Activated naive CD8-positive, alpha-beta T cell treated with anti-CD3 and anti-CD28 coated beads, Interleukin-2, amount 10 ng/mL, durations not matched to agents 7 days and 5 days (primary cell): ENCODE results near the gene MEGF9. TPM values are rescaled to one million over a fixed set of nuclear protein-coding genes. Genes with fewer than 3 reads are reported as not detected.
"Not testable (repeated sequence)": the region's sequence is repeated elsewhere in the genome, so short reads cannot be mapped to it uniquely, and the experiment has no call there.

ENCODE experiments used
- ATAC-seq: fragments of 150-1000 bp; cut with Tn5 transposase; one replicate; pipeline ENCODE4 v1.10.0; 2021; ENCODE audit warnings: low read depth, moderate library complexity
- POLR2A ChIA-PET: fragments of 350-600 bp; sonication (Branson Sonifier 250); formaldehyde crosslinking; loops from one replicate; lab custom pipeline; 2021; ENCODE audit warnings: antibody characterized with exemption; lab: Charles Lee
- DNase-seq: peaks from one replicate; pipeline ENCODE4 v3.0.0; 2021
- H3K27ac Mint-ChIP-seq: one replicate; pipeline ENCODE4 v1.8.0; 2022; ENCODE audit warnings: mild to moderate bottlenecking, mixed read lengths
- H3K27me3 Mint-ChIP-seq: one replicate; pipeline ENCODE4 v1.8.0; 2022; ENCODE audit warnings: mild to moderate bottlenecking, moderate library complexity, mixed read lengths
- H3K36me3 Mint-ChIP-seq: one replicate; pipeline ENCODE4 v1.8.0; 2021; ENCODE audit warnings: mild to moderate bottlenecking, mixed read lengths
- H3K4me1 Mint-ChIP-seq: one replicate; pipeline ENCODE4 v1.8.0; 2021; ENCODE audit warnings: mixed read lengths
- H3K4me3 Mint-ChIP-seq: one replicate; pipeline ENCODE4 v1.8.0; 2022; ENCODE audit warnings: mild to moderate bottlenecking, moderate library complexity, mixed read lengths
- H3K9me3 Mint-ChIP-seq: one replicate; pipeline ENCODE4 v1.8.0; 2021; ENCODE audit warnings: mixed read lengths
- total RNA-seq, 2 experiments: library from RNA; stranded (reverse); gene quantifications; one replicate each; pipeline ENCODE4 v1.2.3, GENCODE V29; 2021

Gene MEGF9
- total RNA-seq, 2 experiments from 2014 or later, result 10.3 to 11.0 TPM

DNA sequence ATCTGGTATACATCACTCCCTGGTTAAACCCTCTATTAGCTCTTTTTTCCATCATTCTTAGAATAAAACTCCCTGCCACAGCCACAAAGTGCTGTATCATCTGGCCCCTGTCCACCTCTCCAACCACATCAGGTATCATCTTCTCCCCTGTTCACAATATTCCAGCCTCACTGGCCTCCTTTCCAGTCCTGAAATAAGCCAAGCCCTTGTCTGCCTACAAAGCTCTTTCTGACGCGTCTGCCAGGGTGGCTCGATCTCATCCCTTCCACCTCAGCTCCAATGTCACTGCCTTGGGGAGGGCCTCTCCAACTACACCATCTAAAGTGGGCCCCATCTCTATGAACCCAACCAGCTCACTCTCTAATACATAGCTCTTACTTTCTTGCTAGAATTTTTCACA lies 155.8 kb downstream of the MEGF9 start:
- DNase-seq (no peak), ATAC-seq (no peak)
- POLR2A ChIA-PET, result interaction anchor here (0.7 kb wide), 1 partner anchor 21 kb away, joined by 5 read pairs; no protein-coding TSS in a partner anchor
- Mint-ChIP-seq H3K4me1 (peaks cover 2% of the 10 kb centered on the region), H3K27me3 (no peaks in the 10 kb centered on the region), H3K9me3 (no peaks in the 10 kb centered on the region), H3K27ac (no peak overlapping the region), H3K36me3 (peaks cover 48% of the 10 kb centered on the region), H3K4me3 (no peak overlapping the region)

GRCh38 chr9:120557205-120557604 lies 157.1 kb downstream of the MEGF9 start:
- POLR2A ChIA-PET, result no interaction called here
- peaks cover 46% of the 10 kb centered on the region for H3K36me3 Mint-ChIP-seq
- no peak for ATAC-seq
- no peak overlapping the region for H3K27ac Mint-ChIP-seq
- DNase-seq, result no peak
- H3K9me3 Mint-ChIP-seq, result no peaks in the 10 kb centered on the region
- H3K4me3 Mint-ChIP-seq, result no peak overlapping the region
- no peaks in the 10 kb centered on the region for H3K27me3 Mint-ChIP-seq
- peaks cover 2% of the 10 kb centered on the region for H3K4me1 Mint-ChIP-seq

DNA sequence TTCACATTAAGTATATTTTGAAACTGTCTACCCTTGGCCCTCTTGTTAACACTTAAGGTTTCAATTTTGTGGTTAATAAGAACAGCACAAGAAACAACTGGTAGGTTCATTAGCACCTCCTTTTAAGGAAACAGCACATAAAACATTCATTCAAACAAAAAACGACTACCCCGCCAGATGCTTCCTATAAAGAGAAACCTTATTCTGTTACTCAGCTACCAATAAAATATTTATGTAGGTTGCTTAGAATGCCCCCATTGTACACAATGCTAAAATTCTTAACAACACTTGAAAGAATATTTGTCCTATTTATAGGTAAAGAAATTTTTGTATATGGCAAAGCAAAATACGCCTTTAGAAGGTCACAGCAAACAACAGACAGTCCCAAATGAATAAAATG lies 157.5 kb downstream of the MEGF9 start:
- POLR2A ChIA-PET, result no interaction called here
- H3K9me3 Mint-ChIP-seq, result no peaks in the 10 kb centered on the region
- DNase-seq (no peak), ATAC-seq (no peak)
- peaks cover 2% of the 10 kb centered on the region for H3K4me1 Mint-ChIP-seq
- H3K36me3 Mint-ChIP-seq, result peaks cover 43% of the 10 kb centered on the region
- no peak overlapping the region for H3K27ac Mint-ChIP-seq
- H3K27me3 Mint-ChIP-seq, result no peaks in the 10 kb centered on the region
- no peak overlapping the region for H3K4me3 Mint-ChIP-seq

GRCh38 chr9:120555839-120556238 lies 158.4 kb downstream of the MEGF9 start:
- H3K9me3 Mint-ChIP-seq, result no peaks in the 10 kb centered on the region
- H3K27me3 Mint-ChIP-seq, result no peaks in the 10 kb centered on the region
- H3K27ac Mint-ChIP-seq, result no peak overlapping the region
- ATAC-seq (no peak), DNase-seq (no peak)
- peaks cover 49% of the 10 kb centered on the region for H3K36me3 Mint-ChIP-seq
- H3K4me1 Mint-ChIP-seq, result peaks cover 2% of the 10 kb centered on the region
- POLR2A ChIA-PET, result no interaction called here
- no peak overlapping the region for H3K4me3 Mint-ChIP-seq

DNA sequence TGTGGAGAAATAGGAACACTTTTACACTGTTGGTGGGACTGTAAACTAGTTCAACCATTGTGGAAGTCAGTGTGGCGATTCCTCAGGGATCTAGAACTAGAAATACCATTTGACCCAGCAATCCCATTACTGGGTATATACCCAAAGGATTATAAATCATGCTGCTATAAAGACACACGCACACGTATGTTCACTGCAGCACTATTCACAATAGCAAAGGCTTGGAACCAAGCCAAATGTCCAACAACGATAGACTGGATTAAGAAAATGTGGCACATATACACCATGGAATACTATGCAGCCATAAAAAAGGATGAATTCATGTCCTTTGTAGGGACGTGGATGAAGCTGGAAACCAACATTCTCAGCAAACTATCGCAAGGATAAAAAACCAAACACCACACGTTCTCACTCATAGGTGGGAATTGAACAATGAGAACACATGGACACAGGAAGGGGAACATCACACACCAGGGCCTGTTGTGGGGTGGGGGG lies 162.0 kb downstream of the MEGF9 start:
- ATAC-seq, H3K9me3 Mint-ChIP-seq, H3K4me1 Mint-ChIP-seq, H3K27ac Mint-ChIP-seq, H3K4me3 Mint-ChIP-seq, H3K27me3 Mint-ChIP-seq, DNase-seq, POLR2A ChIA-PET: not testable (repeated sequence)
- H3K36me3 Mint-ChIP-seq, result peaks cover 45% of the 10 kb centered on the region

Other genes with a start within 250 kb of the MEGF9 start
- gene CDK5RAP2, start 134.3 kb downstream of the MEGF9 start, total RNA-seq, result 100 to 1,000 TPM; 113 TPM
- gene FBXW2, start 78.9 kb upstream of the MEGF9 start, total RNA-seq, result 10 to 100 TPM; 80.5 to 87.8 TPM
- 10 to 100 TPM; 42.6 to 57.4 TPM for gene PSMD5, start 128.5 kb upstream of the MEGF9 start, total RNA-seq
- gene PHF19, start 162.7 kb upstream of the MEGF9 start, total RNA-seq, result 100 to 1,000 TPM; 248 to 253 TPM
- gene TRAF1, start 212.3 kb upstream of the MEGF9 start, total RNA-seq, result 100 to 1,000 TPM in 1 of 2 experiments, 10 to 100 TPM in 1; 97.1 to 102 TPM